Spleen (tissue), 7 donors: ENCODE measurements around the gene FSTL1.

Source experiments
- CTCF ChIP-seq, 11 experiments: fragments of 200-600 bp in 7 of 11; fragments of 450-650 bp in 4 of 11; sonication (generic) in 4 of 11; IDR thresholded peaks in 8 of 11; conservative IDR thresholded peaks in 3 of 11; 1 replicate in 7 of 11; 2 replicates in 4 of 11; pipeline versions ENCODE4 v1.4.0 to v1.8.0; 2016 to 2021; ENCODE audit warnings: antibody characterized with exemption in 11 of 11, inconsistent platforms in 4 of 11, mild to moderate bottlenecking in 1 of 11
- POLR2A ChIP-seq, 3 donors: fragments of 450-650 bp; IDR thresholded peaks; one replicate each; pipeline ENCODE4 v1.5.1; 2017; ENCODE audit warnings: antibody characterized with exemption in 3 of 3, mild to moderate bottlenecking in 1 of 3
- POLR2AphosphoS5 ChIP-seq, 3 donors: sonication (generic); formaldehyde crosslinking; IDR thresholded peaks; one replicate each; pipeline ENCODE4 v1.5.1; 2017; ENCODE audit warnings: antibody characterized with exemption in 3 of 3
- donor health status: DM: no; HTN: no; CAD: no; lungs with moderate emphysema.
- donor health status: DM: no; HTN: no; CAD: no.
- donor health status: DM: no; HTN: no; CAD: no.

GRCh38 chr3:120424976-120425570, 25.7 kb downstream of the FSTL1 start:
- TF ChIP-seq CTCF (IDR thresholded peaks at IDR 0.05 in 8 of 11, conservative IDR thresholded peaks at IDR 0.05 in 3 of 11) (no peak), POLR2AphosphoS5 (IDR thresholded peaks at IDR 0.05) (no peak), POLR2A (IDR thresholded peaks at IDR 0.05) (no peak)
